ENCODE data around the gene VSIG4.

VSIG4 gene

GRCh38 chrX:66053414-66053813 lies 13.5 kb upstream of the VSIG4 start:
- no peak overlapping the region for H3K4me3 ChIP-seq (ENCODE audit: low read depth, low read length)
- no peaks in the 10 kb centered on the region; a peak in 1 of 3 replicates for H3K36me3 ChIP-seq (ENCODE audit: control insufficient read depth in 2 of 2, insufficient read depth in 1 of 2, low read length in 2 of 2)
- TF ChIP-seq ZNF26 (tag by site-specific recombination; IDR thresholded peaks at IDR 0.05): no peak
- TF ChIP-seq ZNF707 (tag by site-specific recombination; IDR thresholded peaks at IDR 0.05): no peak
- TF ChIP-seq ZNF521 (tag by site-specific recombination; IDR thresholded peaks at IDR 0.05): no peak
- TF ChIP-seq IKZF3 (tag by site-specific recombination; IDR thresholded peaks at IDR 0.05): no peak
- no peak for TF ChIP-seq ZNF169 (tag by site-specific recombination; IDR thresholded peaks at IDR 0.05)
- ChIA-PET CTCF (no interaction called here), POLR2A (no interaction called here)
- H3K27ac ChIP-seq (ENCODE audit: extremely low read depth, low read depth, low read length): no peak overlapping the region
- H3K4me1 ChIP-seq (ENCODE audit: control insufficient read depth, insufficient read depth, low read length): no peaks in the 10 kb centered on the region
- no peaks in the 10 kb centered on the region for H3K9me3 ChIP-seq (ENCODE audit: control insufficient read depth, insufficient read depth, low read depth, low read length)

GRCh38 chrX:66051980-66052379 lies 12.1 kb upstream of the VSIG4 start:
- POLR2A ChIA-PET: no interaction called here
- Histone ChIP-seq H3K4me1 (ENCODE audit: control insufficient read depth, insufficient read depth, low read length) (no peaks in the 10 kb centered on the region), H3K9me3 (ENCODE audit: control insufficient read depth, insufficient read depth, low read depth, low read length) (no peaks in the 10 kb centered on the region), H3K36me3 (ENCODE audit: control insufficient read depth in 2 of 2, insufficient read depth in 1 of 2, low read length in 2 of 2) (no peaks in the 10 kb centered on the region; a peak in 1 of 3 replicates), H3K27ac (ENCODE audit: extremely low read depth, low read depth, low read length) (no peak overlapping the region), H3K4me3 (ENCODE audit: low read depth, low read length) (no peak overlapping the region)
- CTCF ChIA-PET: no interaction called here
- TF ChIP-seq ZBTB49 (tag by site-specific recombination; IDR thresholded peaks at IDR 0.05; ENCODE audit: low read depth) (no peak), ZNF350 (tag by site-specific recombination; IDR thresholded peaks at IDR 0.05) (no peak), ZNF157 (tag by site-specific recombination; IDR thresholded peaks at IDR 0.05) (no peak), ZNF174 (tag by site-specific recombination; IDR thresholded peaks at IDR 0.05) (no peak), ZNF2 (tag by site-specific recombination; IDR thresholded peaks at IDR 0.05) (no peak), KLF1 (tag by site-specific recombination; IDR thresholded peaks at IDR 0.05) (no peak), ZNF16 (tag by site-specific recombination; IDR thresholded peaks at IDR 0.05; ENCODE audit: low read depth) (no peak), ZNF223 (tag by site-specific recombination; IDR thresholded peaks at IDR 0.05) (no peak), ZNF114 (tag by site-specific recombination; IDR thresholded peaks at IDR 0.05) (no peak), ZSCAN30 (tag by site-specific recombination; IDR thresholded peaks at IDR 0.05) (no peak), GLIS2 (tag by site-specific recombination; IDR thresholded peaks at IDR 0.05) (no peak), ZNF488 (tag by site-specific recombination; IDR thresholded peaks at IDR 0.05) (no peak), ZNF510 (tag by site-specific recombination; IDR thresholded peaks at IDR 0.05; ENCODE audit: insufficient replicate concordance) (no peak), TSHZ1 (tag by site-specific recombination; IDR thresholded peaks at IDR 0.05; ENCODE audit: borderline replicate concordance) (no peak)
